K562 (cell line): Measurements from ENCODE around the gene ATAD3C. TPM values are rescaled to one million over a fixed set of nuclear protein-coding genes. Genes with fewer than 3 reads are reported as not detected.
A peak's percentile ranks its signal among the peaks of the same experiment; 100 is the strongest.

ENCODE experiments used
- CBX5 ChIP-seq: IDR thresholded peaks from 2 replicates; pipeline ENCODE4 v1.6.1; 2014; ENCODE audit warnings: low read depth, borderline replicate concordance
- HDAC3 ChIP-seq: fragments of 450-650 bp; IDR thresholded peaks from 2 replicates; pipeline ENCODE4 v1.6.1; 2018; ENCODE audit warnings: borderline replicate concordance, mild to moderate bottlenecking, moderate library complexity; ENCODE audit not compliant: partially characterized antibody
- JUND ChIP-seq, 2 experiments: IDR thresholded peaks; 2 replicates in 1 of 2; 3 replicates in 1 of 2; pipeline ENCODE4 v1.6.1; 2011; ENCODE audit warnings: borderline replicate concordance in 2 of 2, low read depth in 2 of 2, low read length in 2 of 2, improper control_type of control experiment in 1 of 2, missing biosample characterization in 1 of 2, missing genetic modification characterization in 1 of 2, missing genetic modification reagents in 1 of 2
- KLF1 ChIP-seq: fragments of 450-650 bp; IDR thresholded peaks from 2 replicates; pipeline ENCODE4 v1.6.1; 2016; ENCODE audit warnings: missing genetic modification characterization, missing compliant biosample characterization
- NCOA2 ChIP-seq, 2 experiments: fragments of 450-650 bp; IDR thresholded peaks; 2 replicates each; pipeline ENCODE4 v1.6.1; 2018; ENCODE audit warnings: mild to moderate bottlenecking in 2 of 2, moderate library complexity in 1 of 2; ENCODE audit not compliant: partially characterized antibody in 2 of 2
- NR1H2 ChIP-seq: sonication (generic); formaldehyde crosslinking; IDR thresholded peaks from 2 replicates; pipeline ENCODE4 v1.4.0; 2020; ENCODE audit warnings: mild to moderate bottlenecking, missing genetic modification reagents
- NR2C1 ChIP-seq, 2 experiments: fragments of 450-650 bp; IDR thresholded peaks; 2 replicates each; pipeline ENCODE4 v1.6.1; 2017; ENCODE audit warnings: mild to moderate bottlenecking in 2 of 2, antibody characterized with exemption in 1 of 2, inconsistent platforms in 1 of 2, missing compliant biosample characterization in 1 of 2, missing genetic modification characterization in 1 of 2
- NRF1 ChIP-seq, 2 experiments: fragments of 450-650 bp; IDR thresholded peaks in 1 of 2; conservative IDR thresholded peaks in 1 of 2; 2 replicates each; pipeline ENCODE4 v1.6.1; 2014; ENCODE audit warnings: mild to moderate bottlenecking in 2 of 2
- POLR2AphosphoS2 ChIP-seq: IDR thresholded peaks from 2 replicates; pipeline ENCODE4 v1.6.1; 2012; ENCODE audit warnings: low read length, improper control_type of control experiment
- POLR2H ChIP-seq: IDR thresholded peaks from 2 replicates; pipeline ENCODE4 v1.6.1; 2016; ENCODE audit warnings: missing genetic modification characterization, low read depth, mild to moderate bottlenecking, control low read depth, missing compliant biosample characterization, moderate library complexity
- RCOR1 ChIP-seq, 2 experiments: IDR thresholded peaks; 2 replicates each; pipeline ENCODE4 v1.6.1; 2012; ENCODE audit warnings: low read depth in 2 of 2, low read length in 2 of 2, borderline replicate concordance in 1 of 2, improper control_type of control experiment in 1 of 2
- SETDB1 ChIP-seq: IDR thresholded peaks from one replicate; pipeline ENCODE4 v1.6.1; 2012; ENCODE audit warnings: low read length, control low read depth, inconsistent platforms
- SMAD1 ChIP-seq: fragments of 150-350 bp; IDR thresholded peaks from 2 replicates; pipeline ENCODE4 v1.6.1; 2014; ENCODE audit warnings: low read length, low read depth; ENCODE audit not compliant: partially characterized antibody
- TCF7 ChIP-seq: sonication (generic); IDR thresholded peaks from 2 replicates; pipeline ENCODE4 v1.6.1; 2016; ENCODE audit warnings: antibody characterized with exemption, borderline replicate concordance
- ZC3H8 ChIP-seq: fragments of 450-650 bp; IDR thresholded peaks from 2 replicates; pipeline ENCODE4 v1.6.1; 2017
- ZNF696 ChIP-seq: fragments of 250-450 bp; sonication (Bioruptor Pico); conservative IDR thresholded peaks from 2 replicates; pipeline ENCODE4 v1.4.0; 2020; ENCODE audit warnings: mild to moderate bottlenecking, moderate library complexity
- ZNF780A ChIP-seq: fragments of 250-450 bp; sonication (Bioruptor Pico); IDR thresholded peaks from 2 replicates; pipeline ENCODE4 v1.5.0; 2021; ENCODE audit warnings: mild to moderate bottlenecking
- polyA plus RNA-seq, 8 experiments: library from polyadenylated mRNA; depleted of rRNA in 4 of 8; stranded (reverse) in 5 of 8; unstranded in 3 of 8; fragments of >200 nt; fragmentation: Nextera tagmentation in 2 of 8; fragmentation: Illumina TruSeq in 1 of 8; extraction: Ambion mirVana in 2 of 8; extraction: Trizol in 1 of 8; gene quantifications; 2 replicates each; pipeline versions ENCODE4 v1.2.1 to v1.2.3, GENCODE V29; 2011 to 2014; ENCODE audit warnings: inconsistent platforms in 1 of 8, missing spikeins in 1 of 8
- total RNA-seq, 7 experiments: library from RNA; depleted of rRNA in 6 of 7; stranded (reverse); fragments of >200 nt in 6 of 7; fragmentation: Illumina TruSeq in 2 of 7; extraction: Trizol in 2 of 7; gene quantifications; 2 replicates each; pipeline versions ENCODE4 v1.2.1 to v1.2.3, GENCODE V29; 2011 to 2021; ENCODE audit warnings: low replicate concordance in 1 of 7
- TF ChIP-seq, protein P1 (sequence below): fragments of 450-650 bp; formaldehyde crosslinking; conservative IDR thresholded peaks from 2 replicates; pipeline ENCODE4 v1.4.0; 2022; ENCODE audit warnings: mild to moderate bottlenecking, missing genetic modification characterization
- TF ChIP-seq, protein P2 (sequence below): fragments of 250-450 bp; sonication (Bioruptor Pico); IDR thresholded peaks from 2 replicates; pipeline ENCODE4 v1.4.0; 2020
- TF ChIP-seq, protein P3 (sequence below): sonication (generic); formaldehyde crosslinking; IDR thresholded peaks from 2 replicates; pipeline ENCODE4 v1.8.0; 2022; ENCODE audit warnings: mild to moderate bottlenecking, missing genetic modification reagents

The ATAD3C gene
- total and polyA plus RNA-seq, 9 of the 15 experiments (the other 6 are each of a cell fraction or from before 2014, with no cell fraction given), result 0.03 to 0.18 TPM; not detected in 7

DNA sequence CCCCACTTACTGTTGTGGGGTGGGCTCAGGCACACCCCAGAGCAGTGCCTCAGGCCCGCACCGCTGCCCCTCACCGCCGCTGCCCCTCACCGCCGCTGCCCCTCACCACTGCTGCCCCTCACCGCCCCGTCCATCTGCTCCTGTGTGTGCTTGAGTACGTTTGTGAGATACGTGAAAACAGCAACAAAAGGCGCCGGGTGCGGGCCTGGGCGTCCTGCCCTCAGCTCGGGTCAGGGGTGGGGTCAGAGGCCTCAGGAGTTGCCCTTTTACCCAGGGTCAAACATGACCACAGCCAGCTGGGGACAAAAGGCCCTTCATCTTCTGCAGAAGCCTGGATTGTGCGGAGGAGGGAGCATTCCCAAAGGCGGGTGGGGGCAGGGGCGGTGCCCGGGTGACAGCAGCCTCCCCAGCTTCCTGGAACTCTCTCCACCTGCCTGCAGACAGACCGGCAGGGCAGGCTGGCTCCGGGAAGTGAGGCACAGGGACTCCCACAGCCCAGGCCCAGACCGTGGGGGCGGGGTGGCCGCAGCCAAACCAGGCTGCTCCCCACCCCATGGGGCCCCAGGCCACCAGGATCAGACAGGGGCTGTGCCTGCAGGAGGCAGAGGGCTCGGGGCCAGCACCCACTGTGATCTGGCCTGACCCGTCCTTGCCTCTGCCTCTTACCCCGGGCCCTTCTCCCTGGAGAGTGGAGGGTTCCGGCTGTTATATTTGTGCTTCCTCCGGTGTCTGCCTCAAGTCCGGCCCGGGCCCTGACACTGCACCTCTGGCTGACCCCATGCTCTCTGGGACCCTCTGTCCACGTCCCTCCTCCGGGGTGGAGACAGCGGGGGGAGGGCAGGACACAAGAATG is 16.3 kb upstream of the ATAD3C start (continued):
- TF ChIP-seq, protein P1, sequence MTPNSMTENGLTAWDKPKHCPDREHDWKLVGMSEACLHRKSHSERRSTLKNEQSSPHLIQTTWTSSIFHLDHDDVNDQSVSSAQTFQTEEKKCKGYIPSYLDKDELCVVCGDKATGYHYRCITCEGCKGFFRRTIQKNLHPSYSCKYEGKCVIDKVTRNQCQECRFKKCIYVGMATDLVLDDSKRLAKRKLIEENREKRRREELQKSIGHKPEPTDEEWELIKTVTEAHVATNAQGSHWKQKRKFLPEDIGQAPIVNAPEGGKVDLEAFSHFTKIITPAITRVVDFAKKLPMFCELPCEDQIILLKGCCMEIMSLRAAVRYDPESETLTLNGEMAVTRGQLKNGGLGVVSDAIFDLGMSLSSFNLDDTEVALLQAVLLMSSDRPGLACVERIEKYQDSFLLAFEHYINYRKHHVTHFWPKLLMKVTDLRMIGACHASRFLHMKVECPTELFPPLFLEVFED (CRISPR knock-in tag), result peak; percentile 63; the same call in 1 of the 2 replicates
- TF ChIP-seq KLF1, result peak; percentile 34; the same call in 1 of the 2 replicates
- TF ChIP-seq NR1H2 (CRISPR knock-in tag), result no peak
- no peak for TF ChIP-seq SMAD1
- TF ChIP-seq, protein P2, sequence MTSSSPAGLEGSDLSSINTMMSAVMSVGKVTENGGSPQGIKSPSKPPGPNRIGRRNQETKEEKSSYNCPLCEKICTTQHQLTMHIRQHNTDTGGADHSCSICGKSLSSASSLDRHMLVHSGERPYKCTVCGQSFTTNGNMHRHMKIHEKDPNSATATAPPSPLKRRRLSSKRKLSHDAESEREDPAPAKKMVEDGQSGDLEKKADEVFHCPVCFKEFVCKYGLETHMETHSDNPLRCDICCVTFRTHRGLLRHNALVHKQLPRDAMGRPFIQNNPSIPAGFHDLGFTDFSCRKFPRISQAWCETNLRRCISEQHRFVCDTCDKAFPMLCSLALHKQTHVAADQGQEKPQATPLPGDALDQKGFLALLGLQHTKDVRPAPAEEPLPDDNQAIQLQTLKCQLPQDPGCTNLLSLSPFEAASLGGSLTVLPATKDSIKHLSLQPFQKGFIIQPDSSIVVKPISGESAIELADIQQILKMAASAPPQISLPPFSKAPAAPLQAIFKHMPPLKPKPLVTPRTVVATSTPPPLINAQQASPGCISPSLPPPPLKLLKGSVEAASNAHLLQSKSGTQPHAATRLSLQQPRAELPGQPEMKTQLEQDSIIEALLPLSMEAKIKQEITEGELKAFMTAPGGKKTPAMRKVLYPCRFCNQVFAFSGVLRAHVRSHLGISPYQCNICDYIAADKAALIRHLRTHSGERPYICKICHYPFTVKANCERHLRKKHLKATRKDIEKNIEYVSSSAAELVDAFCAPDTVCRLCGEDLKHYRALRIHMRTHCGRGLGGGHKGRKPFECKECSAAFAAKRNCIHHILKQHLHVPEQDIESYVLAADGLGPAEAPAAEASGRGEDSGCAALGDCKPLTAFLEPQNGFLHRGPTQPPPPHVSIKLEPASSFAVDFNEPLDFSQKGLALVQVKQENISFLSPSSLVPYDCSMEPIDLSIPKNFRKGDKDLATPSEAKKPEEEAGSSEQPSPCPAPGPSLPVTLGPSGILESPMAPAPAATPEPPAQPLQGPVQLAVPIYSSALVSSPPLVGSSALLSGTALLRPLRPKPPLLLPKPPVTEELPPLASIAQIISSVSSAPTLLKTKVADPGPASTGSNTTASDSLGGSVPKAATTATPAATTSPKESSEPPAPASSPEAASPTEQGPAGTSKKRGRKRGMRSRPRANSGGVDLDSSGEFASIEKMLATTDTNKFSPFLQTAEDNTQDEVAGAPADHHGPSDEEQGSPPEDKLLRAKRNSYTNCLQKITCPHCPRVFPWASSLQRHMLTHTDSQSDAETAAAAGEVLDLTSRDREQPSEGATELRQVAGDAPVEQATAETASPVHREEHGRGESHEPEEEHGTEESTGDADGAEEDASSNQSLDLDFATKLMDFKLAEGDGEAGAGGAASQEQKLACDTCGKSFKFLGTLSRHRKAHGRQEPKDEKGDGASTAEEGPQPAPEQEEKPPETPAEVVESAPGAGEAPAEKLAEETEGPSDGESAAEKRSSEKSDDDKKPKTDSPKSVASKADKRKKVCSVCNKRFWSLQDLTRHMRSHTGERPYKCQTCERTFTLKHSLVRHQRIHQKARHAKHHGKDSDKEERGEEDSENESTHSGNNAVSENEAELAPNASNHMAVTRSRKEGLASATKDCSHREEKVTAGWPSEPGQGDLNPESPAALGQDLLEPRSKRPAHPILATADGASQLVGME (CRISPR knock-in tag), result 0 out of 2 replicates have a peak, but pooled peaks have one; percentile 49
- TF ChIP-seq, protein P3, sequence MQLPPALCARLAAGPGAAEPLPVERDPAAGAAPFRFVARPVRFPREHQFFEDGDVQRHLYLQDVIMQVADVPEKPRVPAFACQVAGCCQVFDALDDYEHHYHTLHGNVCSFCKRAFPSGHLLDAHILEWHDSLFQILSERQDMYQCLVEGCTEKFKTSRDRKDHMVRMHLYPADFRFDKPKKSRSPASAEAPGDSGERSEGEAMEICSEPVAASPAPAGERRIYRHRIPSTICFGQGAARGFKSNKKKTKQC (CRISPR knock-in tag), result no peak
- TF ChIP-seq CBX5, result no peak
- TF ChIP-seq NRF1 (conservative IDR thresholded peaks at IDR 0.05 in 1 of 2, IDR thresholded peaks at IDR 0.05 in 1 of 2), result peak; percentile 31 to 39; a peak in 3 of 4 replicates
- TF ChIP-seq POLR2AphosphoS2, result no peak
- TF ChIP-seq NCOA2 (IDR thresholded peaks at IDR 0.05; ENCODE audit: partially characterized antibody in 2 of 2), result no peak
- no peak for TF ChIP-seq ZC3H8
- TF ChIP-seq JUND (IDR thresholded peaks at IDR 0.05; ENCODE audit: borderline replicate concordance, low read depth, low read length), result peak; percentile 69
- peak; percentile 74; the same call in 1 of the 3 replicates for TF ChIP-seq JUND (tag; IDR thresholded peaks at IDR 0.05; ENCODE audit: borderline replicate concordance, low read depth, low read length)
- TF ChIP-seq TCF7, result no peak
- TF ChIP-seq SETDB1, result no peak
- peak; percentile 93 for TF ChIP-seq NR2C1 (IDR thresholded peaks at IDR 0.05)
- TF ChIP-seq NR2C1 (tag; IDR thresholded peaks at IDR 0.05), result peak; percentile 96
- peak; percentile 23 to 68; a peak in 2 of 4 replicates for TF ChIP-seq RCOR1 (IDR thresholded peaks at IDR 0.05; ENCODE audit: borderline replicate concordance in 1 of 2, low read depth in 2 of 2, low read length in 2 of 2)
- TF ChIP-seq ZNF696, result no peak
- no peak for TF ChIP-seq POLR2H (tag)
- no peak for TF ChIP-seq HDAC3
- TF ChIP-seq ZNF780A (CRISPR knock-in tag), result no peak
